CD1c-positive myeloid dendritic cell (primary cell): Measurements from ENCODE around the gene DNER.
A peak's percentile ranks its signal among the peaks of the same experiment; 100 is the strongest.

Source experiments
- DNase-seq: peaks from one replicate; pipeline ENCODE4 v3.0.0-alpha.2; 2016; ENCODE audit errors: extremely low spot score

Gene DNER

GRCh38 chr2:229501051-229501794 is 213.1 kb downstream of the DNER start:
- DNase-seq = no peak

GRCh38 chr2:229492034-229492433 is 222.3 kb downstream of the DNER start:
- no peak for DNase-seq

GRCh38 chr2:229490167-229490566 is 224.2 kb downstream of the DNER start:
- DNase-seq = no peak

- no peak for DNase-seq
Observed at GRCh38 chr2:229489016-229489415, 225.3 kb downstream of the DNER start.

GRCh38 chr2:229488232-229488631 is 226.1 kb downstream of the DNER start:
- DNase-seq = no peak

- DNase-seq = no peak
Observed at GRCh38 chr2:229486673-229487072, 227.7 kb downstream of the DNER start.

- DNase-seq = no peak
Observed at GRCh38 chr2:229485857-229486256, 228.5 kb downstream of the DNER start.

GRCh38 chr2:229477269-229477755 is 237.0 kb downstream of the DNER start:
- no peak for DNase-seq

- no peak for DNase-seq
Observed at GRCh38 chr2:229475778-229476177, 238.6 kb downstream of the DNER start.

- no peak for DNase-seq
Observed at GRCh38 chr2:229474125-229474524, 240.2 kb downstream of the DNER start.

- no peak for DNase-seq
Observed at GRCh38 chr2:229470781-229471180, 243.6 kb downstream of the DNER start.

GRCh38 chr2:229467783-229468182 is 246.6 kb downstream of the DNER start:
- DNase-seq = no peak

- DNase-seq = no peak
Observed at GRCh38 chr2:229463841-229464346, 250.5 kb downstream of the DNER start.

- DNase-seq = no peak
Observed at GRCh38 chr2:229462112-229462511, 252.2 kb downstream of the DNER start.

GRCh38 chr2:229456091-229456490 is 258.3 kb downstream of the DNER start:
- no peak for DNase-seq

GRCh38 chr2:229454934-229455631 is 259.3 kb downstream of the DNER start:
- DNase-seq = no peak

- no peak for DNase-seq
Observed at GRCh38 chr2:229453230-229453629, 261.1 kb downstream of the DNER start.

GRCh38 chr2:229451852-229452251 is 262.5 kb downstream of the DNER start:
- DNase-seq = no peak

- no peak for DNase-seq
Observed at GRCh38 chr2:229447227-229447626, 267.1 kb downstream of the DNER start.

GRCh38 chr2:229446350-229446749 is 268.0 kb downstream of the DNER start:
- no peak for DNase-seq

GRCh38 chr2:229445501-229446211 is 268.7 kb downstream of the DNER start:
- no peak for DNase-seq

GRCh38 chr2:229445019-229445418 is 269.3 kb downstream of the DNER start:
- peak; percentile 33 for DNase-seq
